Endothelial cell of umbilical vein (primary cell): ENCODE measurements around the gene TOP3A. TPM values are rescaled to one million over a fixed set of nuclear protein-coding genes. Genes with fewer than 3 reads are reported as not detected.

Source experiments
- BruUV-seq: library from RNA; stranded (reverse); fragments of 400-500 nt; replicated peaks from 2 replicates; lab custom pipeline; 2021; lab: Mats Ljungman, UMichigan
- CTCF ChIA-PET: fragments of 300-600, 350-600 bp; sonication (Branson Sonifier 250); formaldehyde crosslinking; loops from one replicate; lab custom pipeline; 2021; ENCODE audit warnings: antibody characterized with exemption, inconsistent platforms; lab: Charles Lee
- POLR2A ChIA-PET: fragments of 300-600, 350-600 bp; sonication (Branson Sonifier 250); formaldehyde crosslinking; loops from one replicate; lab custom pipeline; 2021; ENCODE audit warnings: antibody characterized with exemption, inconsistent platforms; lab: Charles Lee
- DNase-seq: peaks from one replicate; pipeline ENCODE4 v3.0.0-alpha.2; 2011; ENCODE audit warnings: low read depth, low spot score
- FAIRE-seq: peaks from 2 replicates; lab custom pipeline; 2011; peaks lifted over from hg19 to GRCh38; lab: Jason Lieb, UNC
- H2AFZ ChIP-seq: 2 replicates; pipeline ENCODE4 v1.6.0; 2012; ENCODE audit warnings: low read depth, low read length, control low read depth, inconsistent platforms
- H3K27ac ChIP-seq: 2 replicates; pipeline ENCODE4 v1.5.1; 2011; ENCODE audit warnings: low read depth, mild to moderate bottlenecking, control low read depth, low read length, moderate library complexity; ENCODE audit not compliant: insufficient read depth
- H3K27me3 ChIP-seq, 2 experiments: 2 replicates each; pipeline versions ENCODE4 v1.6.0 to v1.6.1; 2011; ENCODE audit warnings: low read length in 2 of 2, mixed read lengths in 1 of 2; ENCODE audit not compliant: control insufficient read depth in 2 of 2, insufficient read depth in 2 of 2
- H3K36me3 ChIP-seq, 2 experiments: 2 replicates in 1 of 2; 3 replicates in 1 of 2; pipeline ENCODE4 v1.5.1; 2011; ENCODE audit warnings: low read length in 2 of 2, mild to moderate bottlenecking in 1 of 2, moderate library complexity in 1 of 2; ENCODE audit not compliant: control insufficient read depth in 2 of 2, insufficient read depth in 2 of 2; ENCODE audit errors: extremely low read depth in 1 of 2
- H3K4me1 ChIP-seq: 3 replicates; pipeline ENCODE4 v1.5.1; 2011; ENCODE audit warnings: mild to moderate bottlenecking, low read length; ENCODE audit not compliant: control insufficient read depth, insufficient read depth; ENCODE audit errors: extremely low read depth
- H3K4me2 ChIP-seq: 2 replicates; pipeline ENCODE4 v1.6.1; 2011; ENCODE audit warnings: low read length, control low read depth, mixed read lengths; ENCODE audit not compliant: insufficient read depth
- H3K4me3 ChIP-seq, 3 experiments: fragments of 200-600 bp in 1 of 3; sonication (generic), shearing (Covaris generic) in 1 of 3; replicated peaks in 1 of 3; 2 replicates each; pipeline ENCODE4 v1.5.1; 2011 to 2016; ENCODE audit warnings: control low read depth in 3 of 3, low read length in 3 of 3, mild to moderate bottlenecking in 2 of 3, inconsistent platforms in 1 of 3, low read depth in 1 of 3, moderate library complexity in 1 of 3; ENCODE audit not compliant: insufficient read depth in 1 of 3
- H3K79me2 ChIP-seq: 2 replicates; pipeline ENCODE4 v1.6.0; 2012; ENCODE audit warnings: low read length, inconsistent platforms; ENCODE audit not compliant: control insufficient read depth, insufficient read depth
- H3K9ac ChIP-seq: replicated peaks from 2 replicates; pipeline ENCODE3; 2011; ENCODE audit warnings: low read length, control low read depth; ENCODE audit not compliant: insufficient read depth; ENCODE audit errors: extremely low read depth
- H3K9me1 ChIP-seq: replicated peaks from 3 replicates; pipeline ENCODE4 v1.6.0; 2011; ENCODE audit warnings: mild to moderate bottlenecking, low read length; ENCODE audit not compliant: control insufficient read depth, insufficient read depth; ENCODE audit errors: extremely low read depth
- H3K9me3 ChIP-seq: replicated peaks from 2 replicates; pipeline ENCODE4 v1.5.1; 2012; ENCODE audit warnings: low read length, inconsistent platforms; ENCODE audit not compliant: control insufficient read depth, insufficient read depth
- H4K20me1 ChIP-seq: replicated peaks from 2 replicates; pipeline ENCODE3; 2011; ENCODE audit warnings: mild to moderate bottlenecking, low read length; ENCODE audit not compliant: control insufficient read depth, insufficient read depth; ENCODE audit errors: extremely low read depth
- EZH2 ChIP-seq: IDR thresholded peaks from 2 replicates; pipeline ENCODE4 v1.6.1; 2012; ENCODE audit warnings: borderline replicate concordance, low read depth, mild to moderate bottlenecking, moderate library complexity, low read length, inconsistent platforms; ENCODE audit not compliant: severe bottlenecking
- FOS ChIP-seq: IDR thresholded peaks from 2 replicates; pipeline ENCODE4 v1.6.1; 2011; ENCODE audit warnings: mild to moderate bottlenecking, low read length, moderate library complexity, borderline replicate concordance; ENCODE audit not compliant: insufficient read depth
- GATA2 ChIP-seq: IDR thresholded peaks from 2 replicates; pipeline ENCODE4 v1.7.0; 2011; ENCODE audit warnings: low read depth, mild to moderate bottlenecking, moderate library complexity, mixed read lengths, low read length; ENCODE audit not compliant: insufficient read length, insufficient read depth
- JUN ChIP-seq: IDR thresholded peaks from 2 replicates; pipeline ENCODE4 v1.6.1; 2011; ENCODE audit warnings: borderline replicate concordance, low read depth; ENCODE audit not compliant: insufficient read length, insufficient read depth
- MAX ChIP-seq: IDR thresholded peaks from 2 replicates; pipeline ENCODE4 v1.6.1; 2011; ENCODE audit not compliant: insufficient read depth, insufficient read length
- MYC ChIP-seq: IDR thresholded peaks from one replicate; pipeline ENCODE4 v1.6.1; 2011; ENCODE audit warnings: mild to moderate bottlenecking, low read depth, low read length
- POLR2A ChIP-seq: IDR thresholded peaks from 2 replicates; pipeline ENCODE4 v1.6.1; 2012; ENCODE audit warnings: low read depth, mild to moderate bottlenecking, control low read depth, low read length
- POLR2AphosphoS5 ChIP-seq: IDR thresholded peaks from 2 replicates; pipeline ENCODE4 v1.6.1; 2012; ENCODE audit warnings: low read depth, mild to moderate bottlenecking, control low read depth, low read length, moderate library complexity; ENCODE audit not compliant: insufficient read depth
- dilution Hi-C: fragments of 300-500 bp; cut with MboI; formaldehyde crosslinking; loops from one replicate; pipeline ENCODE4 v1.15.0; 2019; ENCODE audit warnings: low sequenced_read_pairs; ENCODE audit not compliant: extremely low pct_ligation_motif_present
- intact Hi-C: fragments of 100-400 bp; cut with micrococcal nuclease; formaldehyde crosslinking; loops from one replicate; pipeline ENCODE4 v1.10.0; 2022
- polyA plus RNA-seq, 4 experiments: library from polyadenylated mRNA; depleted of rRNA in 3 of 4; stranded (reverse) in 3 of 4; unstranded in 1 of 4; fragments of >200 nt; gene quantifications; 2 replicates each; pipeline versions ENCODE4 v1.2.1 to v1.2.3, GENCODE V29; 2011 to 2012; ENCODE audit warnings: missing spikeins in 1 of 4
- total RNA-seq: library from RNA; stranded (reverse); gene quantifications from 2 replicates; pipeline ENCODE4 v1.2.3, GENCODE V29; 2021
- TF ChIP-seq, protein P1 (sequence below), 2 donors: IDR thresholded peaks; 1 replicate in 1 of 2; 2 replicates in 1 of 2; pipeline ENCODE4 v1.5.1; 2011; ENCODE audit warnings: low read length in 2 of 2, mild to moderate bottlenecking in 2 of 2, moderate library complexity in 2 of 2, control low read depth in 1 of 2, inconsistent platforms in 1 of 2, low read depth in 1 of 2; ENCODE audit not compliant: insufficient read depth in 1 of 2; ENCODE audit errors: extremely low read depth in 1 of 2

Gene TOP3A
- total and polyA plus RNA-seq, 2 donors (not counting 3 experiments of a cell fraction or from before 2014, with no cell fraction given): 20.4 to 53.1 TPM

GRCh38 chr17:18252160-18252559 lies 62.6 kb downstream of the TOP3A start:
- intact Hi-C loops (no loop called here), dilution Hi-C loops (no loop called here)
- H3K9me3 ChIP-seq: no peaks in the 10 kb centered on the region
- H3K27me3 ChIP-seq: no peaks in the 10 kb centered on the region
- H4K20me1 ChIP-seq: no peaks in the 10 kb centered on the region
- ChIA-PET POLR2A (no interaction called here), CTCF (interaction anchor here (2.1 kb wide), 1 partner anchor 16 kb away, joined by 5 read pairs; no protein-coding TSS in a partner anchor)
- FAIRE-seq (no peak), DNase-seq (no peak)
- H3K27ac ChIP-seq: no peak overlapping the region
- peaks cover 25% of the 10 kb centered on the region for H3K4me1 ChIP-seq
- H3K4me3 ChIP-seq: no peak overlapping the region
- peaks cover 15% of the 10 kb centered on the region for H3K79me2 ChIP-seq
- no peak overlapping the region for H3K4me2 ChIP-seq
- no peak overlapping the region for H2AFZ ChIP-seq
- no peaks in the 10 kb centered on the region for H3K9me1 ChIP-seq
- no peak overlapping the region for H3K9ac ChIP-seq
- H3K36me3 ChIP-seq: peaks cover 6 to 62% of the 10 kb centered on the region in 2 experiments
- BruUV-seq: no TSS peak
- TF ChIP-seq JUN (no peak), EZH2 (no peak), POLR2AphosphoS5 (no peak), MAX (no peak), GATA2 (no peak), FOS (no peak), POLR2A (no peak), MYC (no peak)
- TF ChIP-seq, protein P1, sequence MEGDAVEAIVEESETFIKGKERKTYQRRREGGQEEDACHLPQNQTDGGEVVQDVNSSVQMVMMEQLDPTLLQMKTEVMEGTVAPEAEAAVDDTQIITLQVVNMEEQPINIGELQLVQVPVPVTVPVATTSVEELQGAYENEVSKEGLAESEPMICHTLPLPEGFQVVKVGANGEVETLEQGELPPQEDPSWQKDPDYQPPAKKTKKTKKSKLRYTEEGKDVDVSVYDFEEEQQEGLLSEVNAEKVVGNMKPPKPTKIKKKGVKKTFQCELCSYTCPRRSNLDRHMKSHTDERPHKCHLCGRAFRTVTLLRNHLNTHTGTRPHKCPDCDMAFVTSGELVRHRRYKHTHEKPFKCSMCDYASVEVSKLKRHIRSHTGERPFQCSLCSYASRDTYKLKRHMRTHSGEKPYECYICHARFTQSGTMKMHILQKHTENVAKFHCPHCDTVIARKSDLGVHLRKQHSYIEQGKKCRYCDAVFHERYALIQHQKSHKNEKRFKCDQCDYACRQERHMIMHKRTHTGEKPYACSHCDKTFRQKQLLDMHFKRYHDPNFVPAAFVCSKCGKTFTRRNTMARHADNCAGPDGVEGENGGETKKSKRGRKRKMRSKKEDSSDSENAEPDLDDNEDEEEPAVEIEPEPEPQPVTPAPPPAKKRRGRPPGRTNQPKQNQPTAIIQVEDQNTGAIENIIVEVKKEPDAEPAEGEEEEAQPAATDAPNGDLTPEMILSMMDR (IDR thresholded peaks at IDR 0.05; ENCODE audit: extremely low read depth in 1 of 2, insufficient read depth in 1 of 2, low read depth in 1 of 2, low read length in 2 of 2): no peak
